Activated naive CD4-positive, alpha-beta T cell treated with anti-CD3 and anti-CD28 coated beads, Interleukin-2, amount 10 ng/mL, durations not matched to agents 7 days and 5 days (primary cell): ENCODE results near the gene NRL.

ENCODE experiments used
- CTCF ChIA-PET: fragments of 350-600 bp; sonication (Branson Sonifier 250); formaldehyde crosslinking; loops from one replicate; lab custom pipeline; 2021; ENCODE audit warnings: antibody characterized with exemption; lab: Charles Lee
- DNase-seq: peaks from one replicate; pipeline ENCODE4 v3.0.0-alpha.2; 2020
- H3K27ac Mint-ChIP-seq: one replicate; pipeline ENCODE4 v1.8.0; 2021; ENCODE audit warnings: mild to moderate bottlenecking, moderate library complexity, mixed read lengths
- H3K27me3 Mint-ChIP-seq: one replicate; pipeline ENCODE4 v1.8.0; 2021; ENCODE audit warnings: mild to moderate bottlenecking, mixed read lengths
- H3K36me3 Mint-ChIP-seq: one replicate; pipeline ENCODE4 v1.8.0; 2021; ENCODE audit warnings: mixed read lengths
- H3K4me1 Mint-ChIP-seq: one replicate; pipeline ENCODE4 v1.8.0; 2021; ENCODE audit warnings: mixed read lengths
- H3K4me3 Mint-ChIP-seq: one replicate; pipeline ENCODE4 v1.8.0; 2021; ENCODE audit warnings: mild to moderate bottlenecking, moderate library complexity, mixed read lengths
- H3K9me3 Mint-ChIP-seq: one replicate; pipeline ENCODE4 v1.8.0; 2021; ENCODE audit warnings: mixed read lengths

NRL gene

GRCh38 chr14:24126939-24127338, 12.2 kb upstream of the NRL start:
- Mint-ChIP-seq H3K4me3 (no peak overlapping the region), H3K27ac (no peak overlapping the region), H3K27me3 (no peaks in the 10 kb centered on the region), H3K9me3 (no peaks in the 10 kb centered on the region), H3K4me1 (peaks cover 12% of the 10 kb centered on the region), H3K36me3 (peaks cover 27% of the 10 kb centered on the region)
- CTCF ChIA-PET: interaction anchor here (1.1 kb wide), 1 partner anchor 12 kb away, joined by 3 read pairs; the partner anchor contains the start of genes DCAF11 and NRL
- no peak for DNase-seq

DNA sequence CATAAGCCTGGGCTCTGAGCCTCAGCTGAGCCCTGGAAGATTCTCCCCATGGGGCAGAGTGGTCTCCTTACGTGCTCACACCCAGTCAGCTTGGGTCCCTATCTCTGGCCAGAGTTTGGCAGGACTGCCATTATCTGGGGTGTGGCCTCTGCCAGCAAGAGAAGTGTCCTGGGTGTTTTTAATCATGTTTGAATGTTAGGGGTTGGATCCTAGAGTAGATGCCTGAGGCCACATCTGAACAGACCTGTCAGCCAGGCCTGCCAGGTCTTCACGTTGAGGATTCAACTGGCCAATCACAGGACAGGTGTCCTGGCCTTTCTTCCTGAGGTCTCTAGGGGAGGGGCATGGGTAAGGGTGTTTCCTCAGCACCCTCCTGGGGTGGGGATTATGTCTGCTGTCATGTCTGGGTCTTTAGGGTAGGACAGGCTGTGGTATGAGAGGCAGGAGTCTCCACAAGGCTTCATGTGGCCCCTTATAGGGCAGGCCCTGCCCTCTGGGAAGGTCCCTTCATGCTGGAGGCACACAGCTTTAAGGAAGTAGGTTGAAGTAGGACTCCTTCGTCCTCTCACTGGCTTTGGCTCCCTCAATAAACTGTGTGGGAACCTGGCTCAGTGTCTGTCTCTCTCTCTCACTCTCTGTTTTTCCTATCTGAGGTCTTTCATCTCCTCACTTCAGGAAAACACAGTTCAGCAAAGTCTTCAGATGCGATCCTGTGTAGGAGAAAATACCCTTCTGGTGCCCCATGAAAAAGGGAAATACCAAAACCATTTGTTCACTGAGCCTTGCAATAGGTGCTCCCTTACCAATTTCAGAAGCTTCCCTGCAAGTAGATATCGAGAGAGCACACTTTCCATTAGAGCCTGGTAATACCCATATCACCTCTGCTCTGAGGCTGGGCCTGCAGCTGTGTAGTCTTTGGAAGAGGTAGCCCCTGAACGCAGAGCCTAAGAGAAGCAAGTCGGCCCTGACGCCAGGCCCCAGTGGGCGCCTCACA, 9.0 kb upstream of the NRL start:
- H3K4me3 Mint-ChIP-seq: no peak overlapping the region
- CTCF ChIA-PET: interaction anchor here (2.0 kb wide), 1 partner anchor 10 kb away, joined by 5 read pairs; no protein-coding TSS in a partner anchor
- no peaks in the 10 kb centered on the region for H3K9me3 Mint-ChIP-seq
- no peaks in the 10 kb centered on the region for H3K27me3 Mint-ChIP-seq
- DNase-seq: peak; percentile 3
- H3K4me1 Mint-ChIP-seq: no peaks in the 10 kb centered on the region
- peaks cover 48% of the 10 kb centered on the region for H3K36me3 Mint-ChIP-seq
- no peak overlapping the region for H3K27ac Mint-ChIP-seq

GRCh38 chr14:24122898-24123297, 8.1 kb upstream of the NRL start:
- H3K36me3 Mint-ChIP-seq: peaks cover 56% of the 10 kb centered on the region
- H3K27ac Mint-ChIP-seq: no peak overlapping the region
- CTCF ChIA-PET: interaction anchor here (1.4 kb wide), 1 partner anchor 14 kb away, joined by 4 read pairs; no protein-coding TSS in a partner anchor
- no peaks in the 10 kb centered on the region for H3K27me3 Mint-ChIP-seq
- no peak overlapping the region for H3K4me3 Mint-ChIP-seq
- H3K4me1 Mint-ChIP-seq: peaks cover 4% of the 10 kb centered on the region
- H3K9me3 Mint-ChIP-seq: no peaks in the 10 kb centered on the region
- DNase-seq: peak; percentile 14

DNA sequence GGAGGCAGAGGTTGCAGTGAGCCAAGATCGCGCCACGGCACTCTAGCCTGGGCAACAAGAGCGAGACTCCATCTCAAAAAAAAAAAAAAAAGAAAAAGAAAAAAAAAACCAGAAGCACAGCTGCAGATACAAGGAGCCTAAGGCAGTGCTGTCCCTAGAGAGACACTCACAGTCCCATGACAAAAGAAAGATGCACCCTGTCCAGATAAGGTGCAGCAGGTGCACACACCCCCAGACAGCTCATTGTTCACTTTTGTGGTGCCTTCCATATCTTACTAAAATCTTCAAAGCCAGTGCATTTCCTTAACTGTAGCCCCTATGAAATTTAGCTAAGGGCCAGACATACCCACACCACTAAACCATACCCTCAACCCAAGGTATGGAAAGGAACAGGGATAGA, 7.7 kb upstream of the NRL start:
- no peaks in the 10 kb centered on the region for H3K27me3 Mint-ChIP-seq
- H3K4me1 Mint-ChIP-seq: peaks cover 9% of the 10 kb centered on the region
- H3K36me3 Mint-ChIP-seq: peaks cover 61% of the 10 kb centered on the region
- no peak overlapping the region for H3K27ac Mint-ChIP-seq
- no peak overlapping the region for H3K4me3 Mint-ChIP-seq
- CTCF ChIA-PET: interaction anchor here (1.4 kb wide), 1 partner anchor 14 kb away, joined by 4 read pairs; no protein-coding TSS in a partner anchor
- DNase-seq: peak; percentile 5
- no peaks in the 10 kb centered on the region for H3K9me3 Mint-ChIP-seq

DNA sequence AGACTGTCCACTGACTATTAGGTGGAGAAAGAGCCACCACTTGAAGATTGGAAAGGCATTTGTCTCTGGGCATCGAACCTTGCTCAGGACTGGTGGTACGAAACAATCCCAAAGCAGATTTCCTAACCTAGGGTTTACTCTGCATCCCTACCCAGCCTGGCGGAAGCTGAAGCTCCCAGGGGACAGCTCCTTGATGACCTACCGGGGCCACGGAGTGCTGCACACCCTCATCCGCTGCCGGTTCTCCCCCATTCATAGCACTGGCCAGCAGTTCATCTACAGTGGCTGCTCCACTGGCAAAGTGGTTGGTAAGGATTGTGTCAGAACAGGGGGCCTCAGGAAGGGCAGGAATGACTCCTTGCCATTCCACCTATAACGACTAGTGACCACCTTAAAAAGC, 6.5 kb upstream of the NRL start:
- Mint-ChIP-seq H3K4me1 (peaks cover 20% of the 10 kb centered on the region), H3K27ac (no peak overlapping the region), H3K36me3 (peaks cover 71% of the 10 kb centered on the region), H3K4me3 (no peak overlapping the region), H3K27me3 (no peaks in the 10 kb centered on the region), H3K9me3 (no peaks in the 10 kb centered on the region)
- CTCF ChIA-PET: no interaction called here
- no peak for DNase-seq

DNA sequence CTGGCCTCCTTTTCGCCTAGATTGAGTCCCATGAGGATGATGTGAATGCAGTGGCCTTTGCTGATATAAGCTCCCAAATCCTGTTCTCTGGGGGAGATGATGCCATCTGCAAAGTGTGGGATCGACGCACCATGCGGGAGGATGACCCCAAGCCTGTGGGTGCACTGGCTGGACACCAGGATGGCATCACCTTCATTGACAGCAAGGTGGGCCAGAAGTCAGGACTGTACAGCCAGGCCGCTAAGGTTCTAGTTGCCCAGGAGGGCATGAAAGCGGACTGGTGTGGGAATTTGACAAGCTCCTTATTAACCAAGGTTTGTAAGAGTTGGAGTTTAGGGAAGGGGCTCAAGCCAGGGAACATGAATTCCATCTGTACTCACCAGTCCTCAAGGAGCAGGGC, 4.9 kb upstream of the NRL start:
- CTCF ChIA-PET: interaction anchor here (1.6 kb wide), 1 partner anchor 11 kb away, joined by 4 read pairs; no protein-coding TSS in a partner anchor
- Mint-ChIP-seq H3K36me3 (peaks cover 80% of the 10 kb centered on the region), H3K27me3 (no peaks in the 10 kb centered on the region), H3K4me1 (peaks cover 30% of the 10 kb centered on the region), H3K27ac (no peak overlapping the region), H3K9me3 (no peaks in the 10 kb centered on the region), H3K4me3 (no peak overlapping the region)
- no peak for DNase-seq

DNA sequence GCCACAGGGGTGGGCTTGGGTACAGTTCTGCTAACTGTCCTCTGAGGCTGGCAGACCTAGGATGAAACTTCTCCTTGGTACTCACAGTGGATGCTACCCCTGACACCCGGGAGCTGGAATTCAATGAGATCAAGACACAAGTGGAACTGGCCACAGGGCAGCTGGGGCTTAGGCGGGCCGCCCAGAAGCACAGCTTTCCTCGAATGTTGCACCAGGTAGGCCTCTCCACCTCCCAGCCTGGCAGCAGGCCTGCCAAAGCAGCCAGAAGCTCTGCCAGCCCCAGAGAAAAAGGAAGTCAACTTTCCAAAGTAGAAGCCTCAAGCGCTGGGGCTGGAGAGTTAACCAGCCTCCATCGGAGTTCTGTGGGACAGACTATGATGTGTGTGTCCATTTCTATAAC, 2.4 kb upstream of the NRL start:
- Mint-ChIP-seq H3K27me3 (no peaks in the 10 kb centered on the region), H3K4me3 (peak overlapping the region; percentile 87), H3K9me3 (no peaks in the 10 kb centered on the region), H3K36me3 (peaks cover 60% of the 10 kb centered on the region), H3K4me1 (peaks cover 31% of the 10 kb centered on the region), H3K27ac (no peak overlapping the region)
- no peak for DNase-seq
- CTCF ChIA-PET: interaction anchor here (1.5 kb wide), 1 partner anchor 43 kb away, joined by 6 read pairs; the partner anchor contains the start of gene IRF9

DNA sequence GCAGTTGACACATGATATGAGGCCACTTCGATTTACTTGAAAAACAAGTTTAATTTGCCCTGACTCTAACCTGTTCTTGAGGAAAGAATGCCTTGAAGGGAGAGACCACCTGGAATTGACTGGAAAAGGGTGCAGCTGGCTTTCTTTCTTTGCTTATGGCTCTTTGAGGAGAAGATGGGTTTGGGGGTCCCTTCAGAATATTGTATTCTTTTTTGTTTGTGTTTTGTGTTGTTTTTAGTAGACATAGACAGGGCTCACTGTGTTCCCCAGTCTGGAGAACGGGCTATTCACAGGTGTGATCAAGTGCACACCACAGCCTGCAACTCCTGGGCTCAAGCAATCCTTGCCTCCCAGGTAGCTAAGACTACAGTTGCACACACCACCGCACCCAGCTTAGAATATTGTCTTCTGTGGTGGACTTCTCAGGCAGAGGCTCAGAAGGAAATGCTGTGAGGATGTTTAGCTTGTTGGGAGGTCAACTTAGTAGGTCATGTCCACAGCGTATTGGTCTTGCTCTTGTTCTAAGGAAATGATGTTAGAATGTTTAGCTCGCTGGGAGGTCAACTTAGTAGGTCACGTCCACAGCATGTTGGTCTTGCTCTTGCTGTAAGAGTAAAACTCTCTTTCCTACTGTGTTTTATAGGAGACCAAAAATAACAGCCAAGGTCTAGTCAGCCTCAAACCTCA, 1.5 kb upstream of the NRL start:
- H3K27me3 Mint-ChIP-seq: no peaks in the 10 kb centered on the region
- CTCF ChIA-PET: interaction anchor here (1.0 to 2.5 kb wide), 5 partner anchors 16 to 192 kb away, joined by 3 to 8 read pairs (median 6); partner anchors contain the start of genes CIDEB, IRF9 and PSME1
- H3K36me3 Mint-ChIP-seq: peaks cover 55% of the 10 kb centered on the region
- peaks cover 32% of the 10 kb centered on the region for H3K4me1 Mint-ChIP-seq
- no peaks in the 10 kb centered on the region for H3K9me3 Mint-ChIP-seq
- peak overlapping the region; percentile 87 for H3K4me3 Mint-ChIP-seq
- H3K27ac Mint-ChIP-seq: peak overlapping the region; percentile 99
- no peak for DNase-seq

- CTCF ChIA-PET: interaction anchor here (1.0 to 2.5 kb wide), 11 partner anchors 11 to 193 kb away, joined by 3 to 9 read pairs (median 4); partner anchors contain the start of genes CIDEB, IRF9 and PSME1
- DNase-seq: no peak
- Mint-ChIP-seq H3K27me3 (no peaks in the 10 kb centered on the region), H3K36me3 (peaks cover 51% of the 10 kb centered on the region), H3K4me3 (peak overlapping the region; percentile 87), H3K4me1 (peaks cover 34% of the 10 kb centered on the region), H3K9me3 (no peaks in the 10 kb centered on the region), H3K27ac (peak overlapping the region; percentile 99)
Measured at GRCh38 chr14:24115422-24116127, 826 bp upstream of the NRL start.

GRCh38 chr14:24113801-24114531, 783 bp downstream of the NRL start:
- peak overlapping the region; percentile 99 for H3K27ac Mint-ChIP-seq
- H3K9me3 Mint-ChIP-seq: no peaks in the 10 kb centered on the region
- no peaks in the 10 kb centered on the region for H3K27me3 Mint-ChIP-seq
- H3K4me3 Mint-ChIP-seq: peak overlapping the region; percentile 87
- CTCF ChIA-PET: interaction anchor here (0.7 to 2.5 kb wide), 11 partner anchors 9 to 129 kb away, joined by 3 to 9 read pairs (median 4); partner anchors contain the start of genes IRF9, PSME1, RNF31 and TINF2
- peaks cover 40% of the 10 kb centered on the region for H3K36me3 Mint-ChIP-seq
- peak; percentile 89 for DNase-seq
- H3K4me1 Mint-ChIP-seq: peaks cover 42% of the 10 kb centered on the region

DNA sequence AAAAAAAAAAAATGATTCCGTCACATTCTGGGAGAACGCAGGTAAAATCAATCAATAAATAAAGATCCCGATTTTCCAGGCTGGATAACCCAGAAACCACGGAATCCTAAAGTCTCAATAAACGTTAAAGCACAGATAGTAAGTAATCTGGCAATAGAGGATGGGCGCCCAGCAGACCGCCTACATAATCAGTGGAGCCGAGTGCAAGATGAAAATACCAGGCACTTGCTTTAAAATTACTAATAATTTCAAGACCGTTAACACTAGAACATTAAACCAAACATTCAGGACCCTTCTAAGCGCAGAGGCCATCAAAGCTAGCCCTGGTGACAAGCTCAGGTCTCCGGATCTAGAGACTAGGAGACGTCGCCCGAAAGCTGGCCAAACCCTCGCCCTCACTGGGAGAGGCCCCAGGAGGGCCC, 1.4 kb downstream of the NRL start:
- CTCF ChIA-PET: interaction anchor here (0.7 to 2.2 kb wide), 6 partner anchors 18 to 129 kb away, joined by 3 to 9 read pairs (median 5); partner anchors contain the start of genes IRF9, RNF31 and TINF2
- Mint-ChIP-seq H3K4me1 (peaks cover 46% of the 10 kb centered on the region), H3K27ac (peak overlapping the region; percentile 99)

DNA sequence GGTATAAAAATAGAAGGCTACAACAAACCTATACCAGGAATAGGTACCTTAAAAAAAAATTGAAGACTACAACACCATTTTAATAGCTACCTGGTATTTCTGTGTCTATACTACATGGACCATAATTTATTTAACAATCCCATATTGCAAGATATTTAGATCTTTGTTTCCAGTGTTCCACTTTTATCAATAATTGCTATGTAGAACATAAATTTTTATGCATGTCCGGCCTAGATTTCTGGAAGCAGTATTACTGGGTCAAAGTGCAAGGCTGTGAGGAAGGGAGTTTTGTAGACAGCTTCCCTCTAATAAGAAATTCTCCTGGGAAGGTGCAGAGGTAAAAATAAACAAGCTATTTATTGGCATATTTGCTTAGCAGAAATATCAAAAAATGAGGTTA, 4.2 kb downstream of the NRL start:
- H3K36me3 Mint-ChIP-seq: peaks cover 7% of the 10 kb centered on the region
- CTCF ChIA-PET: interaction anchor here (0.6 to 9.2 kb wide), 9 partner anchors 17 to 321 kb away, joined by 3 to 187 read pairs (median 7); partner anchors contain the start of genes CIDEB, IRF9 and PCK2
- H3K4me1 Mint-ChIP-seq: peaks cover 42% of the 10 kb centered on the region
- H3K27me3 Mint-ChIP-seq: no peaks in the 10 kb centered on the region
- DNase-seq: no peak
- no peak overlapping the region for H3K4me3 Mint-ChIP-seq
- H3K9me3 Mint-ChIP-seq: no peaks in the 10 kb centered on the region
- H3K27ac Mint-ChIP-seq: no peak overlapping the region

More for the DNA sequence above, 1.4 kb downstream of the NRL start:
- no peak for DNase-seq
- Mint-ChIP-seq H3K27me3 (no peaks in the 10 kb centered on the region), H3K4me3 (peak overlapping the region; percentile 87), H3K9me3 (no peaks in the 10 kb centered on the region), H3K36me3 (peaks cover 34% of the 10 kb centered on the region)
